Activated CD4-positive, alpha-beta T cell treated with anti-CD3 and anti-CD28 coated beads, Interleukin-10, Interleukin-2, amounts not matched to agents 100 ng/mL and 50 ng/mL, durations not matched to agents 16 hours and 8 hours (primary cell): ENCODE measurements around the gene TMEM87B.
A peak's percentile ranks its signal among the peaks of the same experiment; 100 is the strongest.
"Not testable (repeated sequence)": the region's sequence is repeated elsewhere in the genome, so short reads cannot be mapped to it uniquely, and the experiment has no call there.

Experiments used
- DNase-seq: peaks from one replicate; pipeline ENCODE4 v3.0.0-alpha.2; 2020

TMEM87B gene

GRCh38 chr2:112075490-112076260, 20.6 kb downstream of the TMEM87B start:
- DNase-seq: no peak

DNA sequence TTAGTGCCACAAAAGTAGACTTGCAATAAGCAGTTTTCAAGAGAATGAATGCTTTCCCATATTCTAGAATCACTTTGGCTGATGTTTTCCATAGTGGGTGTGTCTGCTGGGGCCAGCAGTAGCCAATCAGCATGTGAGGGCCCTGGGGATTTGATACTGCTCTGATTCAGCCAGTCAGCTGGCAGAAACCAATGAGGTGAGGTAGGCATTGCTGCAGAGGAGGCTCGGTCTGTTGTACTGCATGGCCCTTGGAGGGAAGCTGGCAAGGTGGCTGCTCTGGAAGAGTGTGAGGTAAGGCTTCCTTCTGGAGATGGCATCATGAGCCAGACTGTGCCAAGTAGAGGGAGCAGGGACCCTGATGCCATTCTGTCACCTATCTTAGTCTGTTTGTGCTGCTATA, 22.7 kb downstream of the TMEM87B start:
- no peak for DNase-seq

DNA sequence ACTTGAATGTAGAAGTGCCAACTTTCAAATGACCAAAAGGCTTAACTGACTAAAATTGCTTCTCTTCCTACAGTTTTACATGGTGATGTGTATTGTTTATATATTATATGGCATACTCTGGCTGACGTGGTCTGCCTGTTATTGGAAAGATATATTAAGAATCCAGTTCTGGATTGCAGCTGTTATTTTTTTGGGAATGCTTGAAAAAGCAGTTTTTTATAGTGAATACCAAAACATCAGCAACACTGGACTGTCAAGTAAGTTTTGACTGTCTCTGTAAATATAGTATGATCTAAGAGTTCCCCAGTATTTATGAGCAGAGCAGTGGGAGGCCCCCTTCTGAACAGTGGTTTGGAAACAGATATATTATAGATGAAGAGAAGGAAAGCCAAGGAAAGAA, 26.2 kb downstream of the TMEM87B start:
- no peak for DNase-seq

DNA sequence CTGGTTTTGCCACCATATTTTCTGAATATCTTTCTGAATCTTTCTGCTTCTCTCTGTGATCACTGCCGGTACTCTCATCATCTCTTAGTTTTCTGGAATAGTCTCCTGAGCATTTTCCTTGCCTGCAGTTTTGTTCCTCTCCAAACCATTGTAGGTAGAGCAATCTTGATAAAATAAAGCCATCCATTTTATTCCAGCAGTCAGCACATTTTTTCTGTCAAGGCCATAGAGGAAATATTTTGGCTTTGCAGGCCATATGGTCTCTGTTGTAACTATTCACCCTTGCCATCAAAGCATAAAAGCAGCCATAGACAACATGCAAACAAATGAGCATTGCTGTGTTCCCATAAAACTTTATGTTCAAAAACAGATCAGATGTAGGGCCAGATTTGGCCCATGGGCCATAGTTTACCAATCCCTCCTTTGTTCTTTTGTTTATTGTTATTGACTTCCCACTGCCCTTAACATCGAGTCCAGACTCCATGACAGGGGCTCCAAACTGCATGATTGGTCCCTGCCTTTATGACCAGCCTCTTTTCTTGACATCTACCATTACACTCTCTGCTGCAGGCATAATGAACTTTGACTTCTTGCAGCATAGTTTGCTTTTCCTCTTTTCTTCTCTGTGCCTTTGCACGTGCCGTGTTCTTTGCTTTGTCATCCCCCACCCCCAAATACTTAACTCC, 29.8 kb downstream of the TMEM87B start:
- DNase-seq: no peak

- no peak for DNase-seq
Observed at GRCh38 chr2:112085375-112085730, 30.3 kb downstream of the TMEM87B start.

DNA sequence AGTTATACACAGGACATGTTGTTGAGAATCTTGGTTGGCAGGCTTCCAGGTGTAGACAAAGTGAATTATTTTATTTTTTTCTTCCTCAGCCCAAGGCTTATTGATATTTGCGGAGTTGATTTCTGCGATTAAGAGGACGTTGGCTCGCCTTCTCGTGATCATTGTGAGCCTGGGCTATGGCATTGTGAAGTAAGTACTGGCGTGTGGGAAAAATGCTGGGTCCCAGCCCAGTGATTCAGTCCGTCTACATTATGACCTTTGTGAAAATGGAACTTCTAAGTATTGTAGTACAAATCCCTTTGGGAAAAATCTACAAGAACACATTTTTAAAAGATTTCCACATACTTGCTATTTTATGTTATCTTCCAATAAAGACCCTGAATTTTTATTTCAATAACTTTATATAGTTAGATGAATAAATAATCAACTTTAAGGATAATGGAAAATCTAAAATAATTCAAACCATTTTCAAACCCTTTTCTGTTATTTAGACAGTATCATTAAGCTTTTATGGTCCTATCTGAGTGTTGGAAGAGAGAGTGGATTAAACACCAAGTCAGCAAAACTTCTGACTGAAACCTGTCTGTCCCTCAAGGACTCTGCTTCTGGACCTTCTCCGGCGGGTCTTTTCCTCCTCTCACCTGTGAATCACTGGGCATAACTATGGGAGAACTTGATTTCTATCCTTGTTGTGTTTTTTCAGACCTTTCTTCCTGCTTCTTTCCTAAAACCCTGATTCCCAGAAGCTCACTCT, 31.0 kb downstream of the TMEM87B start:
- no peak for DNase-seq

DNA sequence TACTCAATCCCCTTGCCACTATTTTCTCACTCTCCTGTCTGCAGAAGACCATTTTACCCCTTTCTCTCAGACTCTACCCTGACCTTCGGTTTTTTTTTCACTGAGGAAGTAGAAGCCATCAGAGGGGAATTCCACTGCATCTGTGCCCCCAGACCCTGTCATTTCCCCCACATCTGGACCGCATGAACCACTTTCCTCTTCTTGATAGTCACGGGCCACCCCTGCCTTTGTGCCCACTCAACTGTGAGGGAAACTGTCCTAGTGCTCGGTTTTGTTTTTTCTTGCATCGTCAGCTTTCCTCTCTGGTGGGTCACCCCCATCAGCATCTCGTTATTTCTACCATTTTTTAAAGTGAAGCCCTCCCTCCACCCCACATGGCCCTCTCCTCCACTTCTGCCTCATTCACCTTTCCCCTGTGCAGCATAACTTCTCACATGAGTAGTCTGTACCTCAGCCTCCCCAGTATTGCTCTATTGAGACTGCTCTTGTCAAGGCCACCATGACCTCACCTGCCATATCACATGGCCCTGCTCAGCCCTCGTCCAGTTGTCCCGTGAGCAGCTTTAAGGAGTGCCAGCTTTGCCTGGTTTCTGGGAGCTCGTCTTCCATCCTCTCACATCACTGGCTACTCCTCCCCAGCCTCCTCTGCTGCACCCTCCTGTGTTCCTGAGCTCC, 32.4 kb downstream of the TMEM87B start:
- DNase-seq: no peak

GRCh38 chr2:112089375-112089774, 34.3 kb downstream of the TMEM87B start:
- no peak for DNase-seq

GRCh38 chr2:112092286-112093041, 37.4 kb downstream of the TMEM87B start:
- no peak for DNase-seq

GRCh38 chr2:112093216-112093615, 38.1 kb downstream of the TMEM87B start:
- DNase-seq: no peak

- DNase-seq: no peak
Observed at GRCh38 chr2:112095681-112096080, 40.6 kb downstream of the TMEM87B start.

- DNase-seq: no peak
Observed at GRCh38 chr2:112096098-112096497, 41.0 kb downstream of the TMEM87B start.

DNA sequence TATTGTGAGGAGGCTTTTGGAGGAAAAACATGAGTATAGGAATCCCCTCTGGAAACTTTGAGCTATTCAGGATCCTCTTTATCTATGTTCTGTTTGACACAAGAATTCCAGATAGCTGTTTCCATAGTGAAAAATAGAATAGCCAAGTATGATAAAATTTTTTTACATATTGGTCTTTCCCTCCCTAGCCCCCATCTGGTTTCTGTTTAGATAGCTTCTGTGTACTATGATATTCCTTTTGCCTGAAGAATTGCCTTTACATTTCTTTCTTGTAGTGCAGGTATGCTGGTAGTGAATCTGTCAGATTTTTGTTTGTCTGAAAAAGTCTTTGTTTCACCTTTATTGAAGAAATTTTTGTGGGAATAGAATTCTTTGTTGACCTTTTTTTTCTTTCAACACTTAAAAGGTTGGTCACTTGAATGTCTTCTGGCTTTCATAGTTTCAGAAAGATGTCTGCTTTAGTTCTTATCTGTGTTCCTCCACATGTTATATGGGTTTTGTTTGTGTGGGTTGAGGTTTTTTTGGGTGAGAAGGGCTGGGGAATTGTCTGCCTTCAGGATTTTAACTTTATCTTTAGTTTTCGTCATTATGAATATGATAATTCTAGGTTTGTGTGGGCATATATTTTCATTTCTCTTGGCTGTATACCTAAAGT, 53.2 kb downstream of the TMEM87B start:
- DNase-seq: no peak

- no peak for DNase-seq
Observed at GRCh38 chr2:112109278-112109677, 54.2 kb downstream of the TMEM87B start.

DNA sequence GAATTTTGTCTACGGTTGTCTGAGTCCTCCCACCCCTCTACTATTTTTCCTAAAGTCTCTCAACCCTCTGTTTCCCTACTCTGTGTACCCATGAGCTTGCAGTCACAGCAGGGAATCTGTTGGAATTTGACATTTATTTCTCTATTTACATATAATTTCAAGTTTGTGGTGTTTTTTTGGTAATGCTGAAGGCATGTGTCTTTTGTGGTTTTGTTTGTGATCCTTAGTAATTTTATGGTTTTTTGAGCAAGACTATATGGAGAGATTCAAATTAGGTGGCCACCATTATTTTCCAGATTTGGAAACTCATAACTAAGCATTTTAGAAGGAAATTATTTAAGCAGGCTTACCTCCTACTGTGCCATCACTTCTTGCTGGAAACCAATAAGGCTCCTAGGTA, 55.9 kb downstream of the TMEM87B start:
- DNase-seq: no peak

GRCh38 chr2:112113354-112113753, 58.3 kb downstream of the TMEM87B start:
- not testable (repeated sequence) for DNase-seq

DNA sequence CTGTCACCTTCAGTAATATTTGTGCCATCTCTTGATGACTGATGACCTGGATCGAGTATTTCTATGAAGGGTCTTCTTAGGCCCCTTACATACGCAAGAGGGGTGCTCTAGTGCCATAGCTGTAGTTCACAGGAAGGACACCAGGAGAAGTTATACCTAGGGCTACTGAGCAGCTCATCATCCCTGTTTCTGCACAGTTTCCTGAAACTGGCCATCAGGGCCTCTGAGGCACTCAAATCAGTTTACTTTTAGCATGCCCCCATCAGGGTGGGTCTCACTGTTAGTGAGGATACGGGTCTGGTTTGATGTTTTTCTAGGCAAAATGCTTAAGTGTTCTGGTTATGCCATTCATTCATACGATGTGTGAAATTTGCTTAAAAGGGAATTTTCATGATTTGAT, 63.1 kb downstream of the TMEM87B start:
- no peak for DNase-seq

DNA sequence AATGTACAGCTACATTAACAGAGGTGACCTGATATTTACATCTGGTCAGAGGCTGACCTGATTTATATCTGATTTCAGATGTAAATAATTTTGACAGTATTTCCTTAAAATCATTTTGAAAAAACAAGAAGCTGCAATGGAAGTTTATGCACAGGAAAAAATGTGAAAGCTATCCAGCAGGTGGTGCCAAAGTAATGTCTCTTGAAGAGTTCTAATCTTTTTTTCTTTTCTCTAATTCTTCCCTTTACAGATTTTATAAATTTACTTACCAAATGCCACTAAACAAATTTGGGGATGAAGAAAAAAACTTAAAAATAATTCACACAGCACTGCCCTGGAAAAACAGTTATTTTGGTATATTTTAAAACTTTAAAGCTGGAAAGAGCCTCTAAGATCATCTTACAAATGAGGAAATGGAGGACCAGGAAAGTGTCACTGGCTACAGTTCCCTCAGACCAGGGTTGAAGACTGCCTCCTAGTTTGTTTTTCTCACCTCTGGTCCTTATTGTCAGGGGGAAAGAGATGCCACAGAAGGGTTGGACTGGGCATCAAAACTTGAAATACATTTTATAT, 66.7 kb downstream of the TMEM87B start:
- DNase-seq: peak; percentile 43

DNA sequence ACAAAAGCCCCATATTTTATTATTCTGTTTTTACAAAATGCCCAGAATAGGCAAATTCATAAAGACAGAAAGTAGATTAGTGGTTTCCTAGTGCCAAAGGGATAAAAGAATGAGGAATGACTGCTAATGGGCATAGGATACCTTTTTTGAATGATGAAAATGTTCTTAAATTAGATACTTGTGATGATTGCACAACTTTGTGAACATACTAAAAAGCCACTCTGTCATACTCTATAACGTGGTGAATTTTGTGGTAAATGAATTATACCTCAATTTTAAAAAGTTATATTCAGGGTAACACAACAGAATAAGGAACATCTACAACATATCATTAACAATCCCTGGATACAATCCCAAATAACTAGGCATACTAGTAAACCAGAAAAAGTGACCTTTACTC, 74.0 kb downstream of the TMEM87B start:
- no peak for DNase-seq

- no peak for DNase-seq
Observed at GRCh38 chr2:112133344-112133743, 78.3 kb downstream of the TMEM87B start.

DNA sequence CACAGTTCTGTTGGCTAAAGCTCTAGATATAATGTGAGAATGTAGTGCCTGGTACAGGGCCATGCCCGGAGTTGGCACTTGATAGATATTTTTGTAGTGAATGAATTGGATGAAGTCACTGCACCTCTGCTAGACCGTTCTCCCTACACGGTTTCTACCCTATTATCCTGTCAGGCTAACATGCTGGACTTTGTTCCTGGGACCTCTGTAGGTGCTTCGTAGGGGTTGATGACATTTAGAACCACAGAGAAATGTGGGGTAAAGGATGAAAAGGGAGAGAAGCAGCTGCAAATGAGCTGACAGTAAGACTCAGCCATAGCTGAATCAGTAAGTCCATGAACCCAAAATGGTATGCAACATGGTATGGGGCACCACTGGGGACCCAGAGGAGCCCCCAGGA, 79.1 kb downstream of the TMEM87B start:
- DNase-seq: no peak

DNA sequence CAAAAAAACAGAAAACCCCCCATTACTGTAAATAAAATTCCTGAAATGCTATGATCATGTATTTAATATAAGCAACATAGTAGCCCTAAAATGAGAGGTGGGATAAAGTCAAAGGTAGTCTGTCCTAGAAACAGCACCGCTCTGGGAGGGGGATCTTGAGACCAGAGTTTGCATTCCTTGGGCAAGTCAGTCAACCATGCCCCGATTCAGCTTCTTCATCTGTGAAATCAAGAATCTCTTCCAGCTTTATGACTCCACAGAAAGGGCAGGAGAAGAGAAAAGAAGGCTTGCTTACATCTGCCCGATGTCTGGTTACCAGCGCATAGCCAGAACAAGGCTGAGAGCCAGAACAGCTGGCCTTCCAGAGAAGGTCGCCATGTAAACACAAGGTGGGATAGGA, 81.0 kb downstream of the TMEM87B start:
- no peak for DNase-seq
